HG02642 (cell line): Measurements from ENCODE around the gene GLB1L.
"Not testable (repeated sequence)": the region's sequence is repeated elsewhere in the genome, so short reads cannot be mapped to it uniquely, and the experiment has no call there.

Experiments used
- ATAC-seq: cut with Tn5 transposase; IDR thresholded peaks from one replicate; pipeline ENCODE4 v1.9.1; 2021; ENCODE audit warnings: mild to moderate bottlenecking; ENCODE audit not compliant: unreplicated experiment, poor library complexity

GLB1L gene

DNA sequence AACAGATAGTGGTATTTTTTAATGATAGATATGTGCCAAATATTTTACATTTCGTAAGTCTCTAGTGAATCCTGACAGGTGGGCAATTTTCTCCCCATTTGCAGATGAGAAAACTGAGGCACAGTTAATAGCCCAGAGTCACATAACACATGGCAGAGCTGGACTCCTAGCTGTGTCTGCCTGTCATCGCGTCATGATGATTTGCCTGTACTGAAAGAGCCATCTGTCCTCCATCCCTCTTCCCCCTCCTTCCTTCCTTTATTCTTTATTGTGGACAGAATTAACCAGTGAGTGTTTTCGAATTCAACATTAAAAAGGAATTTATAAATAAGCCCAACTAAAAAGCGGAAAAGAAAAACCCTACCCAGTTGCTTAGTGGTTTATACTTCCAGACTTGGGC, 37.1 kb upstream of the GLB1L start:
- ATAC-seq: no peak

- ATAC-seq: no peak
Measured at GRCh38 chr2:219281588-219281987, 36.3 kb upstream of the GLB1L start.

GRCh38 chr2:219280651-219281050, 35.4 kb upstream of the GLB1L start:
- no peak for ATAC-seq

- ATAC-seq: no peak
Measured at GRCh38 chr2:219279916-219280516, 34.8 kb upstream of the GLB1L start.

DNA sequence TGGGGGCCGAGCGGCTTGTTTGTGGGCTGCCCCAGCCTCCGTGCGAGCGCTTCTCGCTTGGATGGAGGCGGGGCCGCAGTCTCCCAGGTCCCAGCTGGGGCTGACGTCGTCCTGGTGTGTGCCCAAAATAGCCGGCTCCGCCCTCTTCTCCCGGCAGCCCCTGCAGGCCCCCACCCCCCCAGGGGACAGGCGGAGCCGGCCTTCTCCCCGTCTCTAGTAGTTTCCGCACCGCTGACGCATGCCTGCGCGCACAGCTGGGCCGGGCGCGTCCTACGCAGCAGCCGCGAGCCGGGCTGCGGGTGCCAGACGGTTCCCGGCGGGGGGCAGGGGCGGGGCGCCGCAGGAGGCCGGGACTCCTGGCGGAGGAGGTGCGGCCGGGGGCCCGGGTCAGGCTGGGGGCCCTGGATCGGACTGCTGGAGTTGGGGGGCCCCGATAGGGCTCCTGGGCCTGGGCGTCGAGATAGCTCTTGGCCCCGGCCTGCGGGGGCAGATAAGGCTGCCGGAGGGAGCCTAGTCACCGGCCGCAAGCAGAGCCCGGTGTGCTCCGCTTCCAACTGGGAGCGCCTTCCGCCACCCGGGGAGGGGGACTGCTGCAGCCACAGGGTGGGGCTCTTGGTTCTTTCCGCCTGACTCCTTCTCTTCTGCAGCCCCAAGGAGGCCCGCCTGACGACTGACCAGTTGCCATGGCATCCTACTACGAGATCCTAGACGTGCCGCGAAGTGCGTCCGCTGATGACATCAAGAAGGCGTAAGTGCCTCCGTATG, 34.1 kb upstream of the GLB1L start, which contains the start of gene DNAJB2:
TSS of gene DNAJB2 (plus strand) at position 216 of the 765 bp plus-strand sequence. CDS start at position 684, 468 bp downstream.
- peak; percentile 91 for ATAC-seq

- no peak for ATAC-seq
Measured at GRCh38 chr2:219278655-219279150, 33.5 kb upstream of the GLB1L start.

GRCh38 chr2:219277703-219278654, 32.7 kb upstream of the GLB1L start:
- peak; percentile 26 for ATAC-seq

GRCh38 chr2:219274361-219274921, 29.2 kb upstream of the GLB1L start:
- no peak for ATAC-seq

DNA sequence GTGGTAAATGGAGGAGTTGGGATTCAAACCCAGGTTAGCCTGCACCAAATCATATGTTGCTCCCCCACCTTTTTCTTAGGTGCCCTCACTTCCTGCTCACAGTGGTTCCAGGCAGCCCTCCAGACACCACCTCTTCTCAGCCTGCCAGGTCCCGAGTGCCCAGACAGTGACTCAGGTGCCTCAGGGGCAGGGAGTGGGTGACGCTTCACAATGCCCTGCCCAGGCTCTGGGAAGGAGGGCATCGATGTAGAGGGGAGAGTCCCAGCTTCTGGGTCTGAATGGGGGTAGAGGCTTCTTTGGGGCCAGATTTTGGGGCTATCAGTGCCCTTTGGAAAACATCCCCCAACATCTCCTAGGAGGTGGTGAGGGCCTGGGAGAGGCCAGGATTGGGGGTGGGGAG, 28.7 kb upstream of the GLB1L start:
- ATAC-seq: no peak

DNA sequence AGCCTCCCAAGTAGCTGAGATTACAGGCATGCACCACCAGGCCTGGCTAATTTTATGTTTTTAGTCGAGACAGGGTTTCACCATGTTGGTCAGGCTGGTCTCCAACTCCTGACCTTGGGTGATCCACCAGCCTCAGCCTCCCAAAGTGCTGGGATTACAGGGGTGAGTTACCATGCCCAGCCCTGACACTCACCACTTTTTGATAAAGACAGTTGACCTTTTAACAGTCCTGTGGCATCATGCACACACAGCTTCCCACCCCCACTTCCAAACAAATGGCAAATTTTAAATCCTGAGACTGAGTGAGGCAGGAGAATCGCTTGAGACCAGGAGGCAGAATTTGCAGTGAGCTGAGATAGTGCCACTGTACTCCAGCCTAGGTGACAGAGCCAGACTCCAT, 27.8 kb upstream of the GLB1L start:
- no peak for ATAC-seq

GRCh38 chr2:219272356-219272755, 27.1 kb upstream of the GLB1L start:
- ATAC-seq: no peak

DNA sequence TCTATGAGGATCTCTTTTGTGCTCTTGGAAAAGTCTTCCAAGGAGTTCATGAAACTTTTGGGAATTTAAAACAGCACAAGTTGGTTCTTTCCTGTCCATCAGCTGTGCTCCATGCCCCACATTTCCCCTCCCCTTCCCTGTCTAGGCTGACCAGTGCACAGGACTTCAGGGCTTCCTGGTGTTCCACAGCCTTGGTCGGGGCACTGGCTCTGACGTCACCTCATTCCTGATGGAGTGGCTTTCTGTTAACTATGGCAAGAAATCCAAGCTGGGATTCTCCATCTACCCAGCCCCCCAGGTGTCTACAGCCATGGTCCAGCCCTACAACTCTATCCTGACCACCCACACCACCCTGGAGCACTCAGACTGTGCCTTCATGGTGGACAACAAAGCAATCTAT, 25.8 kb upstream of the GLB1L start:
- ATAC-seq: no peak

- no peak for ATAC-seq
Measured at GRCh38 chr2:219270055-219270372, 24.8 kb upstream of the GLB1L start.

GRCh38 chr2:219269362-219270054, 24.3 kb upstream of the GLB1L start:
- no peak for ATAC-seq

DNA sequence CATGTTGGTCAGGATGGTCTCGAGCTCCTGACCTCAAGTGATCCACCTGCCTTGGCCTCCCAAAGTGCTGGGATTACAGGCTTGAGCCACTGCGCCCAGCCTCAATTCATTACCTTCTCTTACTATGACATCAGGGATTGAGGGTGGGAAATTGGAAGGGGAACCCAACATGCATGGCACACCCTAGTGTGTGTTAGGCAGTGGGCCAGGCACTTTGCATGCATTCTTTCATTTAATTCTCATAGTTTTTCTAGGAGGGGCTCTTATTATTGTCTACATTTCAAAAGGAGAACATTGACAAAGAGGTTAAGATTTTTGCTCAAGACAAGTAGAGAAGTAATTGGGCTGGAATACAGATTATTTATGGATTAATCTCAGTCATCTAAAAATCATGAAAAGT, 23.1 kb upstream of the GLB1L start:
- ATAC-seq: no peak

DNA sequence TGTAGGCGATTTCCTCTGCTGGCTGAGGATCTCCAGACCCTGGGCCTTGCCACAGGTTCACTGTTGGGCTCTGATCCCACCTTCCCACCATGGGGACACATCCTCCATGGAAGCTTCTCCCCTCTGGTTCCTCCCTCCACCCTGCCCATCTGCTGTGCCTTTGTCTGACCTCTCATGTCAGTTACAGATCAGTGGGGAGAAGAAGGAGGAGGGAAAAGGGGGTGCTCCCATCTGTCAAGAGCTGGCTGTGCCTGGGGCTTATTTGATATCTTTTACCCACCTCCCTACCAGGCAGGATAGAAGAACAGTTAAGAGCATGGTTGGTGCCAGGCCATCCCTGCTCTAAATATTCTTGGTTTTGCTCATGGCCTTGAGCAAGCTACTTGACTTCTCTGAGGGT, 21.6 kb upstream of the GLB1L start:
- ATAC-seq: no peak

- ATAC-seq: no peak
Measured at GRCh38 chr2:219266232-219266631, 21.0 kb upstream of the GLB1L start.

GRCh38 chr2:219261024-219261855, 16.0 kb upstream of the GLB1L start:
- no peak for ATAC-seq

GRCh38 chr2:219258942-219259341, 13.7 kb upstream of the GLB1L start:
- ATAC-seq: not testable (repeated sequence)
